Activated CD4-positive, alpha-beta T cell treated with anti-CD3 and anti-CD28 coated beads, Interleukin-10, Interleukin-2, amounts not matched to agents 100 ng/mL and 50 ng/mL, durations not matched to agents 16 hours and 8 hours (primary cell): ENCODE data around the gene RP9.

Experiments used
- DNase-seq: peaks from one replicate; pipeline ENCODE4 v3.0.0-alpha.2; 2020

RP9 gene

GRCh38 chr7:33109005-33109757 lies at the start of gene RP9:
Gene RP9, minus strand, starts transcription at chr7:33109404. Its CDS starts 32 bp downstream, at chr7:33109372.
- peak; percentile 85 for DNase-seq

- no peak for DNase-seq
Measured at GRCh38 chr7:33157781-33158180, 48.6 kb upstream of the RP9 start.

DNA sequence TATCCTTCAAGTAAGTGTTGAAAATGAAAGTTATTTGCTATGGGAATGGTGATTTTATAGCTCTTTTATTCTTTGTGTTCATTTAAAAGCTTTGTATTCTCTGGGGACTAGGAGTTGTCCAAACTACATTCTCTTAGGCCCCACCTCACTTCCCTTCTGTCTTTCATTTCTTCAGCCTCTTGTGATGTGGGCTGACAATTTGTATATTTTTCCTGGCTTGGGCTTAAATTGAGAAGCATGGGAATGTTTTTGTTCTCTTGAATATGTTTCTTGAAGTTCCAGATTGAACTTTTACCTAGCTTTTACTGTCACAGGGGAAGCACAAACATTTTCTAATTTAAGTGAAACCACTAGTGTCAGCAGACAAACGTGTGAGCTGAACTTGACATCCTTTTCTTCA lies 48.1 kb upstream of the RP9 start:
- DNase-seq: no peak

DNA sequence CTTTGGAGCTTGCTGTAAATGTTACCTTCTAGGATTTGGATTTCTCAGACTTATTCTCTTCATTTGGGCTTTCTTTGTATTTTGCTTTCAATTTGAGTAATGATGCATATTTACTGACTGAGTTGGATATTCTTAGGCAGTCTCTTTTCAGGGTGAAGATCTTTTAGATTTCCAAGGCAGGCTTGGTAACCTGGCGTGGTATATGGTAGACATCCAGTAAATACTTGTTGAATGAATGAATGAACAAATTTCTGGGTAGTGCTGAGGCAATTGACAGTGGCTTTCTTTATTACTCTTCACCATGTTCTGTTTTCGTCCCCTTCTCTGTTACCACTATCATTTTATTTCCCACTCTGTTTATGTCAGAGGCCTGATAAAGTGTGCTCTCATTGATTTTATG lies 47.2 kb upstream of the RP9 start:
- DNase-seq: no peak

DNA sequence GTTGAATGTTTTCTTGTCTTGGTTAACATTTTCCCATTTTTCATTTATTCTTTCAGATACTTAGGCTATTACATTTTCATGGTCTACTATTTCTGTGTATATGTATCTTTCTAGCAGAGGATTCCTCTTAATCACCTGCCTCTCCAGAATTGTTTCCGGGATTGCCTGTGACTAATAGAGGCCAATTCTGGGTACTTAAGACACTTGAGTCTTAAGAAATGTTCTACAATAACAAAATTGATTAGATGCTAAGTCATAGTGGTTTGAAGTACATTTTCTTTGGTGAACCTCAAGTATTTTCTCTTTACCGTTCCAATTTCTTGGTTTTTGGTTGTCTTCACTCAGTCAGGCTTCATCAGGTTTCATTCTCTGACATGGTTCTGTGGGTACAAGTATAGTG lies 46.6 kb upstream of the RP9 start:
- no peak for DNase-seq

- DNase-seq: no peak
Measured at GRCh38 chr7:33152087-33152486, 42.9 kb upstream of the RP9 start.

DNA sequence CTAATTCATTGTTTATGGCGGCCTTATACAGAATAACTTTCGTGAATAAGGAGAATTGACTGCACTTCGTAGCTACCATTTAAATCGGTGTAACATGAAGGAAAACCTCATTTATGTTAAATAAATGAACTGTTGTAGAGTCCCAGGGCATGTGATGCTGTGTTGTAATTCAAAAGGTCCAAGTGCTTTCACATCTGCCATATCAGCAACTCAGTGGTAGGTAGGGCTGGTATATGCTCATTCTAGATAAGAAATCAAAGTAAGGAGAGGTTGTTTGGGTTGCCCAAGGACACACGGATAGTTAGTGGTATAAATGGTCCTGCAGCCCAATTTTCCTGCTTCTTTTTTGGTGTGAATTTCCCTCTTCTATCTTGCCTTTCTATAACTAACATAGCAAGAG lies 36.0 kb upstream of the RP9 start:
- no peak for DNase-seq

- DNase-seq: no peak
Measured at GRCh38 chr7:33143996-33144718, 35.0 kb upstream of the RP9 start.

GRCh38 chr7:33142585-33142984 lies 33.4 kb upstream of the RP9 start:
- no peak for DNase-seq

GRCh38 chr7:33137103-33137502 lies 27.9 kb upstream of the RP9 start:
- DNase-seq: no peak

DNA sequence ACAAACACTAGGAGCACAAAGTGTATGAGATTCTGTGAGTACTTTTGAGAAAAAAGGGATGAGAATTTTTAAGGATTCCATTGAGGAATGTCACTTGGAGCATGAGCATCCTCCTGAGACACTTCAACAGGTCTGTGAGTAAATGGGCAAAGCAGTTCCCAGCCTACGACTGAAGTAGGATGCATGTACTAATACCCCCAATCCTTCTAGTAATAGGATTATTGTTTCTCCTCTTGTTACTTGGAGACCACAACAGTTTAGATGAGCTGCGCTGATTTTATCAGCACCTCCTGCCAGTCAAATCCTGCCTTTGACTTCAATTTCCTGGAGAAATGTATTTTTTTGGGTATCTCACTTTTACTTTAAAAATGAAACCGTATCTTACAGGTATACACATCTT lies 21.0 kb upstream of the RP9 start:
- peak; percentile 42 for DNase-seq

DNA sequence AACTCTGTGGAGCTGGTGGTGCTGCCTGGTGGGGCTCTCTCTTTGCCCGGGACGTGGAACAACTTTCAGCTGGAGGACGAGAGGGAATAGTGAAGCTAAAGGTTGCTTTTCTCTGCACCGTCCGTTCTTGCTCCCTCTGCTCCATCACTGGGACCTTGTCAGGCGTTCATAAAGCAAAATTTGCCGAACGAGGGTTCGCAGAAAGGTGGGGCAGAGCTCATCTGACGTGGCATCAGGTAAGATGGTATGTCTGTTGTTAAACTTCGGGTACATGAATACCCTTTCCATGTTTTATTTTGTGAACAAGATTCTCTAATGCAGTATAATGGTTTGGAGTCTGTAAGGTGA lies 20.6 kb upstream of the RP9 start:
- no peak for DNase-seq

DNA sequence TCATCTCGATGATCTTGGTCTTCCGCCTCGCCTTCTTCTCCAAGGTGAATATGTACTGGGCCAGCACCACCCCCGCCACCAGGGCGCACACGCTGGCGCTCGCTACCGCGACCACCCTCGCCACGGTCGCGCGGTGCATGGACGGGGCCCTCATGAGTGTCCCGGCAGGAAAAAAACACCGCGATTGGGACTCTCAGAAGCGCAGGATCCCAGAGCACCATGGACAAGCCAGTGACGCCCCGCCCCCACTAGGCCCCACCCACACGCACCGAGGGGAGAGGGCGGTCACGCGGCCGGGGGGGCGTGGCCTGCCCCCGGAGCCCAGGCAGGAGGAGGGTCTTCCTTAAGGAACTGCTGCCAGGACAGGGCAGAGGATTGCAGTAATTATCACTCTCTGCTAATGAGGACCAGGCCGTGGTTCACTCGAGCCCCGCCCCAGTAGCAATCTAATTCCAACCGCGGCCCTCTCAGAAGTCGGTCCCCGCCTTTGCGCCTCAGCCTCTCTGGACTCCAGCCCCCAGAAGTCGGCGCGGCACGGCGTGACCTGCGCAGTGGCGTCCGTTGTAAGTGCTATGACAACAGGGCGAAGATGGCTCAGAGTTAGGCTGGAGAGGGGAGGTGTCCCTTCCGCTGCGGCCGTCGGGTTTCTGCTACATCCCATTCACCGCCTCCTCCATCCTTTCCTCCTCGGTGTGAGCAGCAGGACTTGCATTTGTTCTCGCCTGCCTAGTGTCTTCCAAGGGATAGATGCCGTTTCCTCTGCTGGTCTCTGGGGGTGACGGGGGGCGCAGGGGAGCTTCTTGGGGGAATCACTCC lies 20.0 kb upstream of the RP9 start, which contains the start of gene BBS9:
Gene BBS9, plus strand, starts transcription at position 575 of the 816 bp plus-strand sequence. CDS start 16,689 bp downstream, outside the sequence.
- DNase-seq: peak; percentile 94

GRCh38 chr7:33128631-33128989 lies 19.4 kb upstream of the RP9 start:
- no peak for DNase-seq

DNA sequence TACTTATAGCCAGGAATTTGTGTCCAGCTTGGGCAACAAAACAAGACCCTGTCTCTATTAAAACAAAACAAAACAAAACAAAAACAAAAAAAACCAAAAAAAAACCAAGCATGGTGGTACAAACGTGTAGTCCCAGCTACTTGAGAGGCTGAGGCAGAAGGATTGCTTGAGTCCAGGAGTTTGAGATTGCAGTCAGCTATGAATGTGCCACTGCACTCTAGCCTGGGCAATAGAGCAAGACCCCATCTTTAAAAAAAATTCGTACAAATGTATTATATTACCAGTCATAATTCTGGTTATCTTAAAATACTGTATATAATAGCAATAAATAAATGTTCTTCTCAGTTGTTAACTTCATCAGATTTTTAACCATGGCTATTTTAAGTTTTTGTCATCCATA lies 17.9 kb upstream of the RP9 start:
- DNase-seq: no peak

DNA sequence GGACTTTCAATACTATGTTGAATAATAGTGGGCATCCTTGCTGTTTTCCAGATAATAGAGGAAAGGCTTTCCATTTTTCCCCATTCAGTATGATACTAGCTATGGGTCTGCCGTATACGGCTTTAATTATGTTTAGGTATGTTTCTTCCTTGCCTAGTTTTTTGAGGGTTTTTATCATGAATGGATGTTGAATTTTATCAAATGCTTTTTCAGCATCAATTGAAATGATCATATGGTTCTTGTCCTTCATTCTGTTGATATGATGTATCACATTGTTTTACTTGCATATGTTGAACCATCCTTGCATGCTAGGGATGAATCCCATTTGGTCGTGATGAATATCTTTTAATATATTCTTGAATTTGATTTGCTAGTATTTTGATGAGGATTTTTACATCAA lies 9.2 kb upstream of the RP9 start:
- DNase-seq: no peak

DNA sequence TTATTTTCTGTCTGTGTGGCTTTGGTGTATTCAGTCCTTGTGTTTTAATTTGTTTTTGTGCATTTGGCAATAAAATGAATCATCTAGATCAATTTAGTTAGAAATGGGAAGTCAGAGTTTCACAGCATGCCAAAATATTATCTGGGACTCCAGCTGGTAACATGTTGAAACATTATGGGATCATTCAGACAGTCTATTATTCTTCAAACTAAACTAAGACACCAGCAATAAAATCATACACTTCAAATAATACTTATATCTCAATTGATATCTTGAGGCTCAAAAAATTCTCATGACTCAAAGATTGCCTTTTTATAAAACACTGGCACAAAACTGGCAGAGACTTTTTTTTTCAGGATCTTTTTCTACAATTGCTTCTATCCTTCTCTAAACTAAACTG lies 5.8 kb upstream of the RP9 start:
- DNase-seq: no peak

DNA sequence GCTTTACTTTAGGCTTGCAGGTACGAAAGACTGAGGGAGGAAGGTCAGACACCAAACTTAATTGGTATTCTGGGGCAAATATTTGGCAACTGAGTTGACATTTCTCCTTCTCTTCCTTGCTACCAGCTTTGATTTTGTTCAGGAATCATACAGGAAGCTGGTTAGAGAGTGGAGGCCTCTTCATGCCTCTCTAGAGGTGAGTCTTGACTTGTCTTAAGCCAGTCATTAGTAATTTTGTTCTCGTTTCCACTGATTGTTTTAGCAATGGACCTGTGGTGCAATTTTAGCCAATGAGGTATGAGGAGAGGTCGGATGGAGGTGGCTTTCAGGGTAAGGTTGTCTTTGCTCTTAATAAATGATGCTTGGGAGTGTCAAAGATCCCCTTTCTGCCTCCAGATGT lies 2.4 kb upstream of the RP9 start:
- no peak for DNase-seq

- no peak for DNase-seq
Measured at GRCh38 chr7:33109758-33110238, 594 bp upstream of the RP9 start.

DNA sequence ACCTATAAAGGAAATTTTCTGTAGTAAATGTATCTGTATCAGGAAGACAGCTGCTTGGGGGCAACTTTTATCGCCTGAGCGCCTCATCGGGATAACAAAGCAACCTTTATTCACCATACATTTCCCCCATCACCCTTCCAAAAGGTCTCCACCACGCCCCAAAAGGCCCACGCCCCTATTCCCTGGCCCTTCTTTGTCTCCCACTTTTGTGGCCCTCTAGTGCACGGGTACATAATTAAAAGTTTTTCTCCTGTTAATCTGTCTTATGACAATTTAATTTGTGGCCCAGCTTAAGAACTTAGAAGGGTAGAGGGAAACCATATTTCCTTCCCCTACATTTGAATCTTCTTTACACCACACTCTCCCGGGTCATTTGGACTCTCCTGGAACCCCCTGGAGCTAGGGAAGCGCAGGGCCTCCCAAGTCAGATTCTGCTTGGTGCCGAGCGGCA lies 625 bp downstream of the RP9 start:
- peak; percentile 44 for DNase-seq

GRCh38 chr7:33107136-33108066 lies 1.8 kb downstream of the RP9 start:
- DNase-seq: peak; percentile 47

DNA sequence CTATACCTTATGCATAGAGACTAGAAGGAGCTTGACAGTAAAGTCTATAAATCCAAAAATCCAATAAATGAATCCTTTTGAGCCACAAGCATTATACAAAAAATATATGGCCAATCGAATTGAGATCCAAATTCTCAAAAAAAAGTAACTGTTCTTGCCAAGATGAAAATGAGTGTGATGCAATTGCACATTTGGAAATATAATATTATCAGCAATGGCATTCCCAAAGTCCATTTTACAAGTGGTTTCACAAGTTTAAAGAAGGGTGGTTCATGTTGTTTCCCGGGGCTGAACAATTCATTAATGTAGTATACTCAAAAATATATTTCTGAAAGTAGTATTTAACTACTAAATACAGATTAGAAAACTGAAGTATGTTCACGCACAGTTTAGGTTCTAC lies 7.3 kb downstream of the RP9 start:
- no peak for DNase-seq
